UCSD-AML1 (cell line): ENCODE measurements around the gene NUDT3.
"Not testable (repeated sequence)": the region's sequence is repeated elsewhere in the genome, so short reads cannot be mapped to it uniquely, and the experiment has no call there.

Experiments
- DNase-seq: peaks from one replicate; lab custom pipeline; 2025; ENCODE audit not compliant: unreplicated experiment; lab: John Stamatoyannopoulos, UW

Gene NUDT3

GRCh38 chr6:34371865-34372264 lies 20.6 kb downstream of the NUDT3 start:
- not testable (repeated sequence) for DNase-seq

- DNase-seq: no peak
These were observed 22.1 kb downstream of the NUDT3 start for GRCh38 chr6:34370361-34370760.

GRCh38 chr6:34369385-34369784 lies 23.1 kb downstream of the NUDT3 start:
- DNase-seq: no peak

- DNase-seq: no peak
These were observed 25.9 kb downstream of the NUDT3 start for GRCh38 chr6:34366639-34366921.

- not testable (repeated sequence) for DNase-seq
These were observed 26.5 kb downstream of the NUDT3 start for GRCh38 chr6:34365781-34366638.

- DNase-seq: not testable (repeated sequence)
These were observed 28.8 kb downstream of the NUDT3 start for GRCh38 chr6:34363681-34364075.

- DNase-seq: no peak
These were observed 29.4 kb downstream of the NUDT3 start for GRCh38 chr6:34362909-34363680.

GRCh38 chr6:34362176-34362575 lies 30.3 kb downstream of the NUDT3 start:
- no peak for DNase-seq

- no peak for DNase-seq
These were observed 31.9 kb downstream of the NUDT3 start for GRCh38 chr6:34360556-34360955.

- no peak for DNase-seq
These were observed 32.9 kb downstream of the NUDT3 start for GRCh38 chr6:34359418-34360158.

- no peak for DNase-seq
These were observed 34.0 kb downstream of the NUDT3 start for GRCh38 chr6:34358389-34358905.

- no peak for DNase-seq
These were observed 34.5 kb downstream of the NUDT3 start for GRCh38 chr6:34357937-34358336.

GRCh38 chr6:34355889-34356288 lies 36.6 kb downstream of the NUDT3 start:
- DNase-seq: no peak

GRCh38 chr6:34354230-34354629 lies 38.2 kb downstream of the NUDT3 start:
- not testable (repeated sequence) for DNase-seq

- DNase-seq: not testable (repeated sequence)
These were observed 38.9 kb downstream of the NUDT3 start for GRCh38 chr6:34353530-34353929.

GRCh38 chr6:34352305-34352937 lies 40.0 kb downstream of the NUDT3 start:
- DNase-seq: no peak

- DNase-seq: no peak
These were observed 41.6 kb downstream of the NUDT3 start for GRCh38 chr6:34350934-34351217.

- no peak for DNase-seq
These were observed 42.1 kb downstream of the NUDT3 start for GRCh38 chr6:34350137-34350933.

GRCh38 chr6:34349211-34349610 lies 43.3 kb downstream of the NUDT3 start:
- no peak for DNase-seq

- DNase-seq: no peak
These were observed 45.2 kb downstream of the NUDT3 start for GRCh38 chr6:34347303-34347702.
